Measurements from ENCODE around the gene TNFRSF4. TPM values are rescaled to one million over a fixed set of nuclear protein-coding genes. Genes with fewer than 3 reads are reported as not detected.

TNFRSF4 gene
- total RNA-seq, 3 donors from 2014 or later (not counting 1 experiment from before 2014, with no cell fraction given) = 14.3 to 26.5 (median 15.7) TPM

GRCh38 chr1:1181938-1182410, 32.0 kb downstream of the TNFRSF4 start:
- no peaks in the 10 kb centered on the region for H3K9me3 Mint-ChIP-seq
- Histone ChIP-seq H3K9me3 (ENCODE audit: control insufficient read depth, insufficient read depth, low read length) (no peaks in the 10 kb centered on the region), H3K27ac (ENCODE audit: low read length) (no peak overlapping the region), H3K36me3 (ENCODE audit: control insufficient read depth, insufficient read depth, low read length) (no peaks in the 10 kb centered on the region), H3K4me1 (ENCODE audit: control insufficient read depth, insufficient read depth, low read length) (peaks cover 28% of the 10 kb centered on the region), H3K4me3 (ENCODE audit: low read length) (no peak overlapping the region), H3K27me3 (ENCODE audit: control insufficient read depth, insufficient read depth, low read length) (peaks cover 7% of the 10 kb centered on the region)
- TF ChIP-seq, protein P1, sequence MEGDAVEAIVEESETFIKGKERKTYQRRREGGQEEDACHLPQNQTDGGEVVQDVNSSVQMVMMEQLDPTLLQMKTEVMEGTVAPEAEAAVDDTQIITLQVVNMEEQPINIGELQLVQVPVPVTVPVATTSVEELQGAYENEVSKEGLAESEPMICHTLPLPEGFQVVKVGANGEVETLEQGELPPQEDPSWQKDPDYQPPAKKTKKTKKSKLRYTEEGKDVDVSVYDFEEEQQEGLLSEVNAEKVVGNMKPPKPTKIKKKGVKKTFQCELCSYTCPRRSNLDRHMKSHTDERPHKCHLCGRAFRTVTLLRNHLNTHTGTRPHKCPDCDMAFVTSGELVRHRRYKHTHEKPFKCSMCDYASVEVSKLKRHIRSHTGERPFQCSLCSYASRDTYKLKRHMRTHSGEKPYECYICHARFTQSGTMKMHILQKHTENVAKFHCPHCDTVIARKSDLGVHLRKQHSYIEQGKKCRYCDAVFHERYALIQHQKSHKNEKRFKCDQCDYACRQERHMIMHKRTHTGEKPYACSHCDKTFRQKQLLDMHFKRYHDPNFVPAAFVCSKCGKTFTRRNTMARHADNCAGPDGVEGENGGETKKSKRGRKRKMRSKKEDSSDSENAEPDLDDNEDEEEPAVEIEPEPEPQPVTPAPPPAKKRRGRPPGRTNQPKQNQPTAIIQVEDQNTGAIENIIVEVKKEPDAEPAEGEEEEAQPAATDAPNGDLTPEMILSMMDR (IDR thresholded peaks at IDR 0.05) = no peak
- peaks cover 0 to 13% of the 10 kb centered on the region in 2 donors for H3K27me3 Mint-ChIP-seq (ENCODE audit: low read depth in 2 of 2)
- no peak overlapping the region for H3K27ac Mint-ChIP-seq
- intact Hi-C loops (cut with micrococcal nuclease) = no loop called here
- no peak for ATAC-seq
- H3K36me3 Mint-ChIP-seq = no peaks in the 10 kb centered on the region
- WGBS (ENCODE audit: insufficient coverage) = 56% methylated on average over 21 of the region's 21 CpGs
- peak in 1 of 2 donors; percentile 14 for DNase-seq
- H3K4me3 Mint-ChIP-seq = no peak overlapping the region
- peaks cover 7 to 23% of the 10 kb centered on the region in 2 donors for H3K4me1 Mint-ChIP-seq

DNA sequence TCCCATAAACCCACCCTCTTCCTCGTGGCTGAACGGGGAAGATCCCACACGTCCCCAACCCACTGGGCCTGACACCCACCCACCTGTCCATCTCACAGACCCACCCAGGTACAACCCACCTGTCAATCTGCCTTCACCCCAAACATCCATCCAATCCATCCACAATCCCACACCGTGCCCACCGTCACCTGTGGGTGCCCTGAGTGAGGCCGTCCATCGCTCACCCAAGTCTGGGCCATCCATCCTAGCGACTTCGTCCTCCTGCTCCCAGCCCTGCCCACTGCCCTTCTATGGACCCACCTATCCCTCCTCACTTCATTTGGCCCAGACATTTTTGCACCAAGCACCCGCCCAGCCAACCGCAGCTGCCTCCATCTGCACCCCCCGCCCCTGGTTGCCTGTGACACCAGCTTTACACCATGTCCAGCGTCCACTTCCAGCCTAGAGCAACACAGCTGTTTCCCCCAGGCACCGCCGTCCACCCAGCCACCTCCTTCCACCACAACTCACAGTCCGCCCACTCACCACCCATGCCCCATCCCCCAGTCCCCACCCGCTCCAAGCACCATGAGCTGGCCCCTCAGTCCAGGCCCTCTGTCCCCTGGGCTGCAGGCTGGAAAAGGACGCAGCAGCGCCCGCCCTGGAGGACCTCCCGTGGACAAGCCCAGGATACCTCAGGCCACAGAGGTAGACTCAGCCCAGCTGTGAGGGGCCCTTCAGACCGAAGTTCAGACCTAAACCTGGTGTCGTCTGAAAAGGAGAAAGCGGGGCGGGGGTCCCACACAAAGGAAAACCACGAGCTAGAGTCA, 32.6 kb downstream of the TNFRSF4 start:
- no peaks in the 10 kb centered on the region for H3K9me3 Mint-ChIP-seq
- peaks cover 7 to 27% of the 10 kb centered on the region in 2 donors for H3K4me1 Mint-ChIP-seq
- peaks cover 7% of the 10 kb centered on the region for H3K27me3 ChIP-seq (ENCODE audit: control insufficient read depth, insufficient read depth, low read length)
- H3K9me3 ChIP-seq (ENCODE audit: control insufficient read depth, insufficient read depth, low read length) = no peaks in the 10 kb centered on the region
- H3K4me3 Mint-ChIP-seq = no peak overlapping the region
- DNase-seq (peak in 1 of 2 donors; percentile 12), ATAC-seq (no peak)
- no peak overlapping the region for H3K4me3 ChIP-seq (ENCODE audit: low read length)
- no peaks in the 10 kb centered on the region for H3K36me3 ChIP-seq (ENCODE audit: control insufficient read depth, insufficient read depth, low read length)
- TF ChIP-seq, protein P1 (IDR thresholded peaks at IDR 0.05) = no peak
- WGBS (ENCODE audit: insufficient coverage) = 78% methylated on average over 26 of the region's 26 CpGs
- H3K27me3 Mint-ChIP-seq (ENCODE audit: low read depth in 2 of 2) = peaks cover 0 to 16% of the 10 kb centered on the region in 2 donors
- no peak overlapping the region for H3K27ac Mint-ChIP-seq
- H3K27ac ChIP-seq (ENCODE audit: low read length) = no peak overlapping the region
- no peaks in the 10 kb centered on the region for H3K36me3 Mint-ChIP-seq
- H3K4me1 ChIP-seq (ENCODE audit: control insufficient read depth, insufficient read depth, low read length) = peaks cover 28% of the 10 kb centered on the region
- intact Hi-C loops (cut with micrococcal nuclease) = no loop called here

DNA sequence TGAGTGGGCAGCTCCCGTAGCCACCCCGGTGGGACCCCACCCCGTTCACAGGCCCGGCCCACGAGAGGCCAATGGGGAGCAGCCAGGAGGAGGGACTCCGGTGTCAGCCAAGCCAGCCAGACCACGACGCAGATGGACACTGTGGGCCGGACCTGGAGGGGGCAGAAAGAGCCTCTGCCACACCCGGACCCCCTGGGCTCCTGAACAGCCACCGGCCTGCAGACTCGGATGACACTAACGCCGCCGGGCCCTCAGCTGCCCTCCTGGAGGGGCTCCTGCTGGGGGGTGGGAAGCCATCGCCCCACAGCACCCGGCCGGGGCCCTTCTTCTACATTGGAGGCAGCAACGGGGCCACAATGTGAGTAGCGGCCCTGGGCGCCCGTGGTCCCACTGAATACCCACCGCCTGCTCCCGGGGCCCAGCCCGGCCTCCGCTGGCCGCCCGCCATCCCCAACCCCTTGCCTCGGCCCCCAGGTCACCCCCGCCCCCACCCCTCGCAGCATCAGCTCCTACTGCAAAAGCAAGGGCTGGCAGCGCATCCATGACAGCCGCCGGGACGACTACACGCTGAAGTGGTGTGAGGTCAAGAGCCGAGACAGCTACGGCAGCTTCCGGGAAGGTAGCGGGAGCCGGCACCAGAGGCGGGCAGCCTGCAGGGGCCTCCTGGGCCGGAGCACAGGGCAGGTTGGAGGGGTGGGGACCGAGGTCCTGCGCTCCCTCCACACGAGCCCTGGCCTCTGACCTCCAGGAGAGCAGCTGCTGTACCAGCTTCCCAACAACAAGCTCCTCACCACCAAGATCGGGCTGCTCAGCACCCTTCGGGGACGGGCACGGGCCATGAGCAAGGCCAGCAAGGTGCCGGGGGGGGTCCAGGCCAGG, 33.7 kb downstream of the TNFRSF4 start:
- no peak overlapping the region for H3K4me3 ChIP-seq (ENCODE audit: low read length)
- no peak overlapping the region for H3K27ac ChIP-seq (ENCODE audit: low read length)
- no peak for ATAC-seq
- H3K4me3 Mint-ChIP-seq = no peak overlapping the region
- H3K36me3 Mint-ChIP-seq = no peaks in the 10 kb centered on the region
- intact Hi-C loops (cut with micrococcal nuclease) = no loop called here
- peaks cover 7 to 27% of the 10 kb centered on the region in 2 donors for H3K4me1 Mint-ChIP-seq
- H3K27me3 ChIP-seq (ENCODE audit: control insufficient read depth, insufficient read depth, low read length) = peaks cover 7% of the 10 kb centered on the region
- H3K36me3 ChIP-seq (ENCODE audit: control insufficient read depth, insufficient read depth, low read length) = no peaks in the 10 kb centered on the region
- DNase-seq = peak in 1 of 2 donors; percentile 14
- H3K9me3 ChIP-seq (ENCODE audit: control insufficient read depth, insufficient read depth, low read length) = no peaks in the 10 kb centered on the region
- peaks cover 0 to 20% of the 10 kb centered on the region in 2 donors for H3K27me3 Mint-ChIP-seq (ENCODE audit: low read depth in 2 of 2)
- H3K27ac Mint-ChIP-seq = no peak overlapping the region
- TF ChIP-seq, protein P1 (IDR thresholded peaks at IDR 0.05) = no peak
- H3K4me1 ChIP-seq (ENCODE audit: control insufficient read depth, insufficient read depth, low read length) = peaks cover 28% of the 10 kb centered on the region
- no peaks in the 10 kb centered on the region for H3K9me3 Mint-ChIP-seq
- 94% methylated on average over 51 of the region's 51 CpGs for WGBS (ENCODE audit: insufficient coverage)
